GM21367 (cell line): Measurements from ENCODE around the gene ZFYVE21.

Experiments
- ATAC-seq: cut with Tn5 transposase; IDR thresholded peaks from one replicate; pipeline ENCODE4 v1.9.1; 2021; ENCODE audit not compliant: unreplicated experiment

Gene ZFYVE21

DNA sequence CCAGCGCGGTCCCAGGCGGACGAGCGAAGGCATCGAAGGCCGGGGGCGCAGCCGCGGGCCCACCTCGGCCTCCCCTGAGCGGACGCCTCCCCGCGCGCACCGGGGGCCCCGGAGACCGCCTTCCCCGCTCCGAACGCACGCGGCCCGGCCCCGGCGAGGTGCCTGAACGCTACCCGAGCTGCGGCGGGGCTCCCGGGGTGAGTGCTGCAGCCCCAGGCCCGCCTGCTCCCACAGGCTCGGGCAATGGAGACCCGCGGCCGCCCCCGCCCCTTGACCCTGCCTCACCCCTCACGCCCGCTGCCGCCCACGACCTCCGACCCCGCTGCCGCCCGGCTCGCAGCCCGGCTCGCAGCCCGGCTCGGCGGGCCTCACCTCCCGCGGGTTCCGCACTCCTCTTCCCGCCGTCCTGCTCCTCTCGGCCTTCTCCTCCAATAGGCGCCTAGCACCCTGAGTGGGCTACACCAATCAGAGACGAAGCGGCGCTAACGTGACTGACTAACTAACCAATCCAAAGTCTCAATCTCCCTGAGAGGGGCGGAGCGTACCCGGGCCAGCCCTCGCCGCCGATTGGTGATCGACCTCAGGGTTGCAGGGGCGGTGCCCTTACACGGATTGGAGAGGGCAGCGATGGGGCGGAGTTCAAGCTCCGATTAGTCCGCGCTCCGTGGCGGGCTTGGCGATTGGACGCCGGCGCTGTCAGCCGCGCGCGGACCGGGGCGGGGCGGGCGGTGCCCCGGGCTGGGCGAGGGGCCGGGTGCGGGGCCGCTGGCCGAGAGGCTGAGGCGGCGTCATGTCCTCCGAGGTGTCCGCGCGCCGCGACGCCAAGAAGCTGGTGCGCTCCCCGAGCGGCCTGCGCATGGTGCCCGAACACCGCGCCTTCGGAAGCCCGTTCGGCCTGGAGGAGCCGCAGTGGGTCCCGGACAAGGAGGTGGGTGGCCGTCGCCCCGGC is at the start of gene ZFYVE21, which contains the start of gene XRCC3:
Gene ZFYVE21 (plus strand): TSS at position 759 of the 949 bp plus-strand sequence. CDS start 32 bp downstream, at position 791.
Gene XRCC3 (minus strand): TSS at position 400 of the 949 bp plus-strand sequence. CDS start 4,364 bp downstream, outside the sequence.
- peak; percentile 90 for ATAC-seq

DNA sequence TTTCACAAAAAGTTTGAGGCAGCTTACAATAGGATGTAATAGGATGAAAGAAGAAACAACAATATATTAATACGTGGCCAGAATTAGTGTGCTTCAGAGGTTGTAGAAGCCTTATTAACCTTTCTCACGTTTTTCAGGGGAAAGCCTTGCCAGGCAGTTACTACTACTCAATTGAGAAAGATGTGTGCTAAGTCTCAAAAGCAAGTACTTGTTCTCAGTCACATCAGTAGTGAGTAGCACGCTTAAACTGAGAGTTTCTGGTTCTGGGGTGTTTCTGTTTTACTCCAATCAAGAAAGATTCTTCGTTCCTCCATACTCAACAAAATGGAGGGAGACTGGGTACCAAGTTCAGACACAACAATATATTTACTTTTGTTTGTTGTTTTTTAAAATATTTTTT is 47.9 kb upstream of the ZFYVE21 start:
- ATAC-seq, result no peak

DNA sequence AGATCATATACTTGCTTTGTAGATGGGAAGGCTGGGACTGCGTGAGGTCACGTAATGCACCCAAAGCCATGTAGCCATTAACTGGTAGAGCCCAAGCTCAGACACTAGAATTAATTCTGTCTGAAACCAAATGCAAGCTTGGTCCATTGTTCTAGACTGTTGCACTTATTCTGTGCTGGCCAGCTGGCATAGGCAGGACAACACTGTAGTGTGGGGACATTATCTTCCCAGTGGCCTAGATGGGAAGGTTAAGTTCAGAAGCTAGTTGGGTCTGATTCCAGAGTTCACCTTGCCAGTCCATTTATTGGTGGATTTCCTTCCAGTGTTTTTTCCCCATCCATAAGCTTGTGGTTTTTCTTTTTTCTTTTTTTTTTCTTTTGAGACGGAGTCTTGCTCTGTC is 47.5 kb upstream of the ZFYVE21 start:
- ATAC-seq, result no peak

DNA sequence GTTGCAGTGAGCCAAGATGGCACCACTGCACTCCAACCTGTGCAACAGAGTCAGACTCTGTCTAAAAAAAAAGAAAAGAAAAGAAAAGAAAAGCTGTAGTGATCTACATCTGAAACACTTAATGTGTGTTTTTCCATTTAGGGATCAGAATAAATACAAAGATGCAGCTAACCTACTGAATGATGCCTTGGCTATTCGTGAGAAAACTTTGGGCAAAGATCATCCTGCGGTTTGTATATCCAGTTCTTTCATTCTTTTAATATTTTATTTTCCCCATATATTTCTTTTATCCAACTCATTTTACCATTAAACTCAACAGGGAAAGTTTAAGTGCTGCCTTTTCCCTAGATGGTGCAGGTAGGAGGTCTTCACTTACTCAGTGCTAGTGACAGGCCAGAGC is 46.2 kb upstream of the ZFYVE21 start:
- ATAC-seq, result no peak

DNA sequence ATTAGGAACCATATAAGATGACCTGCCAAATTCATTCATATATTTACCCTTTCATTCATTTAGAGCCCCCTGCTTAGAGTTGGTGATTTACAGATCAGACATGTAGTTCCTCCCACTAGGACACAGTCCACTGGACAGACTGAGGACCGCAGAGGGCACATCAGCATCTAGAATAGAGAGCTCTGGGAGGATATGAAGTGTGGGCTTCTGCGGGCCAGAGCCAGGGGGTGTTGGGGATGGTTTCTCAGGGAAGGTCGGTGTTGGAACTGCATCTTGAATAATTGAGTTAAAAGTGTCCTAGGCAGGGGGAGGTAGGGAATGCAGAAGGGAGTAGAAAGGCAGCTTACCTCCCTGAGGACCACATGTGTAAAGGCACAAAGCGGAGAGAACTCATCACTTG is 43.7 kb upstream of the ZFYVE21 start:
- no peak for ATAC-seq

DNA sequence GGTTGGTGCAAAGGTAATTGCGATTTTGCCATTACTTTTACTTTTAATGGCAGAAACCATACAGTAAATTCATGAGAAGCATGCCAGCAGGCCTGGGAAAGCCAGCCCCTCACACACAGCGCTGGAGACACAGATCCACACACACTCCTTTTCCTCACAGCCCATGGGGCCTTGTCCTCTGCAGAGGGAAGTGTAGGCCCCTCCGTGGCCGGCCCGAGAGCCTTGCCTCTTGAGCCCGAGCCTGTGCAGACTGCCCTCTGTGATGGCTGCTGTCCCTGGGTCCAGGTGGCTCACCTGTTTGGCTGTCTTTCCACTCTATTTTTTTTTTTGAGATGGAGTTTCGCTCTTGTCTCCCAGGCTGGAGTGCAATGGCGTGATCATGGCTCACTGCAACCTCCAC is 39.7 kb upstream of the ZFYVE21 start:
- ATAC-seq, result no peak

DNA sequence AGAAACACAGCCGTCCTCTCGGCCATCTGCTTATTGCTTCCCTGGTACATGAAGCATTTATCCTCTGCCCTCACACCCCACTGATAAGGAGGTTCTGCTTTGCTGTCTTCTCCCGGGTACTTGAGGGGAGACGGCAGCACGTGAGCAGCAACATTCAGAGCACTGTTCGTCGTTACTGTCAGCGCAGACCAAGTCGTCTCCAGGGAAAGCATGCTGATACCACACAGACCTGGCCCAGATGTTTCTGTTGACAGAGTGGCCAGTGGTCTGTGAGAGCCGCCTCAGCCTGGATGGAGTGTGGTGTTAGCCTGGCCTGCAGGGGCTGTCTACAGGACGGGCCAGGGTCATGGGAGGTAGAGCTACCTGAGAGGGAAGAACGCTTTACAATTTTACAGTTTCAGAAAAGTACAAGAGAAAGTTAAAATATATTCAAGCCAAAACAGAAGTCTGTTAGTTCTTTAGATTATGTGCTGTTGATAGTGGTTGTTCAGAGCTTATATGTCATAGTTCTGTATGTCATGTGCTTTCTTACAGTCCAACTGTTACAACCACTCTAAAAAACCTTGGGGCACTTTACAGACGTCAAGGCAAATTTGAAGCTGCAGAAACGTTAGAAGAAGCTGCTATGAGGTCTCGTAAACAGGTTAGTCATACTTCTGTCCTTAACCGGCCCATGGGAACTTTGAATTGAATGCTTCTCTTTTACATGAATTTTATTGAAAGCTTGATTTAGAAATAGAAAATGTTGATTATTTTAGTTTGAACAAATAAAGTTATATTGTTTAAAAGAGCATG is 38.5 kb upstream of the ZFYVE21 start:
- no peak for ATAC-seq

DNA sequence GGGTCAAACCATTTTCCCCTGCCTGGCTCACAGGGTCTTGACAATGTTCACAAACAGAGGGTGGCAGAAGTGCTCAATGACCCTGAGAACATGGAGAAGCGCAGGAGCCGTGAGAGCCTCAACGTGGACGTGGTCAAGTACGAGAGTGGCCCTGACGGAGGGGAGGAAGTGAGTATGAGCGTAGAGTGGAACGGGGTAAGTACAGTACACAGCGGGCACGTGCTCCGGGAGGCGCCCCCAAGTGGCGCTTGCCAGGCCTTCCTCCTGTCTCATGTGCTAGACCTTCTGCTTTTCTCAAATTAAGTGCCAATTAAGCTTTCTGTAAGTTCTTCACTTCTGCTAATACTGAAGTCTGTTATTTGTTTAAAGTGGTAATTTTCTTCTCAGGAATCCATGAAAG is 36.3 kb upstream of the ZFYVE21 start:
- peak; percentile 75 for ATAC-seq

DNA sequence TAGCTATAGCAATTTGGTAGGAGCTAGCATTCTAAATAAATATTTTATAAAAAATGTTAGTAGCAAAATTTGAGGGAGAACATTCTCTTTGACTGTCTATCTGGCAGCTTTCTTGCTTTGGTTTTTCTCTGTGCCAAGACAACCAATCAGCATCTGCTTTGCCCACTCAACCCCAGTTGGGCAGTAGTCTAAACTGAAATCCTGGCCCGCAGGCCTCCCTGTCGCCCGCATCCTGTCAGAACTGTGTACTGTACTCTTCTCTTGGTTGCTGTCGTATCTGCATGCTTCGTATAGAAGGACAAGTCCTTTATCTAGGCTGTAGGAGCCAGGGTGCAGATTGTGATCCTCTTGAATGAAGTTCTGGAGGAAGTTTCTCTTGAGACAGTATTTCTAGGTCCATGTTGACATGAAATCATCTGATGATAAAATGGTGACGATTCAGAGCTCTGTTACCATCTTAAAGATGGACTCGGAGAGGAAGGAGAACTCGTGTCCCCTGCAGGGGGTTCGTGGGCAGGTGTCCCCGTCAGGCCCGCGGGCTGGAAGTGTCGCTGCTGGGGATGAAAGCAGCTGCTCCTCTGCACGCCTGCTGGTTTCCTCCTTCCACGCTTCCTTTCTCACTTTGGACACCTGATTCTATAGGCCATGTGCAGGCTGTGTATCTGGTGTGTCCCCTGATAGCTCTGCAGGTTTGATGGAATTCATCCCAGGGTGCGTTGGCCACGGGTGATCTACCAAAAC is 34.9 kb upstream of the ZFYVE21 start:
- ATAC-seq, result no peak

DNA sequence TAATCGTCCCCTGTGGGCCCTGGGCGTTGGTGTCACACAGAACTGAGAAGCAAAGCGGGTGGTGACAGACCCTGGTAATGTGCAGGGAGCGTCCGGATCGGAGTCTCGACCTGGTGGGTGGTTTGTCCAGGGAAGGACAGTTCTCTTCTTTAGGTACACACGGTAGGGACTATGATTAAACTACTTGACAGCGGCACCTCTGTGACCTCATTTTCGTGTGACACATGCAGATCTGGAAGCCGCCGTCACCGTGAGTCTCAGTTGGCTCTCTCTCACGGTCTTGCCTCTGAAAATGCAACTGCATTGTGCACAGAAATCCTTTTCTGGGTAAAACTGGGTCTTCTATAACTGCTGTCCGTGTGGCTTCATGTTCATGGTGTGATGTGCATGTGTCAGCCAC is 32.5 kb upstream of the ZFYVE21 start:
- no peak for ATAC-seq

DNA sequence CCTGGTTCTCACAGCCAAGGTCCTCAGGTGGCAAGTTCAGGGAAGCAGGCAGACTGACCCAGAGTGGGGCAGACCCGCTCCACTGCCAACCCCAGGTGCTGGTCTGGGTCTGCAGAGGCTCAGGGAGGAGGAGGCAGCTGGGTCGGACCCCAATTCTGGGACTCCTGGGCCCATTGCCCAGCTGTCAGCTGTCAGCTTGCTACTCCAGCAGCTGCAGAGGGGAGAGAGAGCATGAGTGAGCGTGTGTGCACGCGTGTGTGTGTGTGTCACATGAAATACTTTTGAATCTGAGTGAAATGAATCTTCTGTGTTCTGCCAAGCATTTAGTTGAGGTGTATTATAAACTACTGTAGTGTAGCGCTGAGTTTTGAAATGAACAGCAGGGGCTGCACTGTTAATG is 31.1 kb upstream of the ZFYVE21 start:
- no peak for ATAC-seq

DNA sequence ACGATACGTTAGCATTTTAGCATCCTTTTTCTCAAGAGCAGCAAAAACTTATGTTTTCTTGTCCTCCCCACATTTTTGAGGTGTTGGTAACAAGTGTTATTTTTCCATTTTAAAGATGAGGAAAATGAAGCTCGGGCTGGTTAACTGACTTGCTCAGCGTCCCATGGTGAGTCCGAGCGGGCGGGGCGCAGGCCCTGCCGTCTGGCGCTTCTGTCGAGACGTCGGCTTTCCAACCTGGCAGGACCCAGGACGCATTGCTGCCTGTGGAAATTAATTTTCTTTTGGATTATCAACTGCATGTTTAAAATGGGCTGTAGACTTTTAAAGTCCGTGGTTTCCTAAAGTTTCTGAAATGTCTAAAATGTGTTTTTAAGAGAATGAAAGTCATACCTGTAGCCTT is 30.7 kb upstream of the ZFYVE21 start:
- ATAC-seq, result no peak

DNA sequence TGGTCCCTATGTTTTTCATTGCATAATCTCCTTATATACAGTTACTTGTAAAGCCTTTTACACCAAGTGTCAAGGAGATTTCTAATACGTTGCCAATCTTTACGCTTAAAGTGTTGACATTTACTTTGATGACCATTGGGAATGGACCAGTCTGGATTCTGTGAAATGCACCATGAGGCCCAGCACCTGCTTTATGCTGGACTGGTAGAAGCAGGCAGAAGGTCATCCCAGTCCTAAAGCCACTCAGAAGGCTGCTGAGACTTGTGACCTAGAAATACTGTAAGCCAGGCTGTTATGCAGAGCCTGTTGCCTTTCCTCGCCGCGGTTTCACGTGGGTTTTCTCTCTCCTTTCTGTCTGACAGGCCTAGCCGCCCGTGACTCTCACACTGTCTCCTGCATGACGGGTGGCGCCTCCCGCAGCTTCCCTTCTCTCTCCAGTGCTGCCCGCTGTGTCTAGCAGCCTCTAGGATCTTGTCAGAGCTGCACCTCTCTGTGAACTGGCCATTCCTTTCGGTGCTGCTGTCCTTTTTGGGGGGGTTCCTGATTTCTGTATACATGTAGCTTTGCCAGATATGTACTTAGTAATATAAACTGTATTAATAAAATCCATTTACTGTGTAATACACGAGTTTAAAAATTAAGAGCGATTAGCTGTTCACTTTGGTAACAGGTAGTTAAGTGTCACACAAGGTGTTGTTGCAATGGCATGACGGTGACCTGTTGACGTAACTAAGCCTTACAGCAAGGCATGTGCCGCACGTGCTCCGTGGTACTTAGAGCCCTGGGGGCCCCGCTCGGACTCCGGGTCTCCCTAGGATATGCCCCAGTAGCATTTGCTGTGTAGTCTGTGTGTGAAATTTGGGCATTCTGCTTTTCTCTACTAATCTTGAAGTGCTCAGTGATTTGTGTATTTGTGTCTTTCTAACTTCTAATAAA is 30.1 kb upstream of the ZFYVE21 start:
- no peak for ATAC-seq

DNA sequence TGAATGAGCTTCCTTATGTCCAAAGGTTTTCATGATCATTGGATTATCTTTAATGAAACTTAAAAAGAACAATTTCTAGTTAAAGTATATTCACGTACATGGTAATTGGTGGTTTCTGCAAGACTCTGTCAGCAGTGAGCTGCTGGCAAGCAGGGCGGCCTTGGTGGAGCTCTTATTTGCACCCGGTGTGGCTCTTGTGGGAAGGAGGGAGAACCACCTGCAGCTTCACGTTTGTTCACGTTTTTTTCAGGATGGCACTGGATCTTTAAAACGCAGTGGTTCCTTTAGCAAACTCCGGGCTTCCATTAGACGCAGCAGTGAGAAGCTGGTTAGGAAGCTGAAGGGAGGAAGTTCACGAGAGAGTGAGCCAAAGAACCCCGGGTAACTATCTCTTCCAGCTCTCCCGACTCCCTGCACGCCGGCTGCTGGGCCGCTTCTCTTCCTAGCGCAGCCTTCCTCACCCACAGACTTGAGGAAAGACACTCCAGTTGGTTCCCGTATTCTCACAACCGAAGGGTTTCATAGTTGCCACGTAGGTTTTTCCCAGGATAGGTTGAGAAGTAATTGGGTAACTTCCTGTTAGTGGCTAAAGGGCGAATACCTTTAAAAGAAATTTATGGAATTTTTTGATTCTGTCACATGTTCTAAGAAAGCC is 28.7 kb upstream of the ZFYVE21 start:
- no peak for ATAC-seq

DNA sequence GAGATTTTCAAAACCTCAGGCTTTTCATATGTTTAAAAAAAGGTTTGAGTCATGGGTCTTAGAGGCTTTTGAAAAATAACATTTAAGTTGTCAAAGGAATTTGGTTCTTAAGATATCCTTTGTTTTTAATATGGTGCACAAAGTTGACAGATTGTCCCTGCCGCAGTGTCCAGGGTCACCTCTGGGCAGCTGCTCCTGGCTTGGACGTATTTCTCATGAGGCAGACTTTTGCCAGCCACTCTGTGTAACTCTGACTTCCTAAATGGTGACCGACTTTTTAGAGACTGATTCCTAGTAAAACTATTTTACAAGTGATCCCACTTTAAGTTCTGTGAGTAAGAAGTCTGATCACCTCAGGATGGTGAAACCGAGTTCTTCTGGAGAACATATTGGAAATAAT is 27.9 kb upstream of the ZFYVE21 start:
- ATAC-seq, result no peak

DNA sequence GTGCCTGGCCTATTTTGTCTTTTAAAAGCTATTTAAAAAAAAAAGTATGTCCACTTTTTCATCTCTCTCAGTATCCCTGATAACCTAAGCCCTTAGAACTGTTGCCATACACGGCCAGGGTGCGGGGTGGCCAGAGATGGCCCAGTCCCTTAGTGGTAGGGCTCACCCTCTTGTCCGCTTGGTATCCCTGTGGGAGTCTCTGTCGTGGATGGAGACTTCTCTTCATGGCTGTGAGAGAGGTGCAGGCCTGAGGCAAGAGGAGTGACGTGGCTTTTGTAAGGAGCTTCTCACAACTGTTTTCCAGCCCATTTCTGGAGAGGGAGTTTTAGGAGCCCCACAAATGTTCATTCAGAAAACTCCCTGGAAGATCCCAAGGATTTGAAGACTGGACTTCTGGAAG is 27.2 kb upstream of the ZFYVE21 start:
- no peak for ATAC-seq

DNA sequence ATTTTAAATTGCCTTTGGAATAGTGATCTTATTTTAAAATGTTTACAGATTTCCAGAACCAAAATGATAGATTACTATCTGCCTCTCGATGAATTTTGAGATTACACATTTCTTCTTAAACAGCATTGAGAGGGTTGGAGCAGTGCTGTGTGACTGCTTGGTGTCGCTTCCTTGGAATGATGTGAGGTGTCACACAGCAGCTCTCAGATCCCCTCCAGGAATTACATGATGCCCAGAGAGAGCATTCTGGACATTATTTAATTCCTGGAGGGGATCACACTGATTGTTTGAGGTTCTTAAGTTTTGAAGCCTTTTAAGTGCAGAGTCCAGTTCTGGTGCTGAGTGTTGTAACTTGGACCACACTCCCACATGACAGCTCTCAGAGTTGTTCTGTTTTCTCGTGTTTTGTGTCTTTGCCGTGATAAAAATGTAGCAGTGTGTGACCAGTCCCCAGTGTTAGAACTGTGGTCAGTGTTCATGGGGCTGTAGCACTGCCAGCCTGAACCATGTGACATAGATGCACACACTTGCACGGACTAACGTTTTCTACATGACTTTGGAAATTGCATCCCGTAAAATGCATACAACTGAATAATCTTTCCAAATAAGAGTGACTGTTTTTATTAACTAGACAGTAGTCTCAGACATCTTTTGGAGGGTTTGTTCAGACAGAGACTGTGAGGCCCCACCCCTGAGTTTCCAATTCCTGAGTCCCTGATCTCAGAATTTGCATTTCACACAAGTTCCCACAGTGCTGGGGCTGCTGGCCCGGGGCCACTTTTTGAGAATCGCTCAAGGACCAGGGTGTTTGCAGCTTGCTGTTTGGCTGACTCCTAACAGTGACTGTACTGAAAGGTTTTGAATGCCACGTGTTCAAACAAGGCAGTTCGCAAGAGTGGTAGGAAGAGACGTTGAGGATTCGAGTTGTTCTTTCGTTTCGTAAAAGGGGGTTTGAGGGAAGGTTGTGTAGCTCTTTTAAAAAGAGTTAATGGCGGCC is 26.4 kb upstream of the ZFYVE21 start:
- ATAC-seq, result peak; percentile 66

DNA sequence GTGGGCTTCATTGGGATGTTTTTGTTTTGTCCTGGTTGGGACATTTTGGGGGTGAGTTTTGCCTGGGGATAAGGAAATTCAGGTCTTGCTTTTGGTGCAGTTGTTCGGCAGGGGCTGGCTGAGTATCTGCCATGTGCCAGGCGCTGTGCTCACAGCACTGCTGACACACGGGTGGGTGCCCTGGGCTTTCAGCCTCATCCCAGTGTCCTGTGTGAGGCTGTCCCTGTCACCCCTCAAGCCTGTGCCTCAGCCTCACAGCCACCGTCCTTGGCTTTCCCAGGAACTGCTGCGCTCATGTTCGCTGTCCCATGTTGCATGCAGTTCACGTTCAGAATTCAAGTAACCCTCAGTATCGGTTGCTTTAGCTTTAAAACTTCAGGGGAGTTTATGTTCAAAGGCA is 25.3 kb upstream of the ZFYVE21 start:
- no peak for ATAC-seq
